WTC11 (cell line): ENCODE measurements around the gene UBN1.

Experiments used
- ATF1 ChIP-seq: sonication (generic); formaldehyde crosslinking; IDR thresholded peaks from 2 replicates; pipeline ENCODE4 v1.8.1; 2023; ENCODE audit warnings: mild to moderate bottlenecking, moderate library complexity, missing genetic modification reagents
- ATF2 ChIP-seq: sonication (generic); formaldehyde crosslinking; IDR thresholded peaks from 2 replicates; pipeline ENCODE4 v1.8.1; 2022; ENCODE audit warnings: low read depth, missing genetic modification reagents, borderline replicate concordance
- CTCF ChIP-seq: fragments of 200-600 bp; IDR thresholded peaks from 2 replicates; pipeline ENCODE4 v1.8.0; 2022; ENCODE audit warnings: antibody characterized with exemption
- E2F4 ChIP-seq: sonication (generic); formaldehyde crosslinking; IDR thresholded peaks from 2 replicates; pipeline ENCODE4 v1.8.1; 2022; ENCODE audit warnings: low read depth, mild to moderate bottlenecking, moderate library complexity, missing genetic modification reagents, borderline replicate concordance
- E2F5 ChIP-seq: sonication (generic); formaldehyde crosslinking; IDR thresholded peaks from 2 replicates; pipeline ENCODE4 v1.8.1; 2022; ENCODE audit warnings: mild to moderate bottlenecking, moderate library complexity, missing genetic modification reagents
- JUN ChIP-seq: sonication (generic); formaldehyde crosslinking; IDR thresholded peaks from 2 replicates; pipeline ENCODE4 v1.8.0; 2023; ENCODE audit warnings: mild to moderate bottlenecking, missing genetic modification reagents
- MAX ChIP-seq: sonication (generic); formaldehyde crosslinking; IDR thresholded peaks from 2 replicates; pipeline ENCODE4 v1.8.0; 2022; ENCODE audit warnings: mild to moderate bottlenecking, missing genetic modification reagents
- MXD4 ChIP-seq: fragments of 250-450 bp; sonication (Bioruptor Pico); IDR thresholded peaks from 2 replicates; pipeline ENCODE4 v1.8.0; 2021; ENCODE audit warnings: mild to moderate bottlenecking, moderate library complexity, borderline replicate concordance
- USF2 ChIP-seq: sonication (generic); formaldehyde crosslinking; IDR thresholded peaks from 2 replicates; pipeline ENCODE4 v1.8.1; 2023; ENCODE audit warnings: mild to moderate bottlenecking, missing genetic modification reagents, moderate library complexity
- ZNF416 ChIP-seq: fragments of 250-450 bp; sonication (Bioruptor Pico); IDR thresholded peaks from 2 replicates; pipeline ENCODE4 v1.9.0; 2021; ENCODE audit warnings: mild to moderate bottlenecking, inconsistent platforms

GRCh38 chr16:4897328-4897727 lies 50.0 kb downstream of the UBN1 start:
- no peak for TF ChIP-seq MXD4 (CRISPR knock-in tag)
- no peak for TF ChIP-seq USF2 (CRISPR knock-in tag)
- no peak for TF ChIP-seq CTCF
- no peak for TF ChIP-seq ZNF416 (CRISPR knock-in tag)
- TF ChIP-seq ATF2 (CRISPR knock-in tag) = no peak
- TF ChIP-seq E2F5 (CRISPR knock-in tag) = no peak
- TF ChIP-seq MAX (CRISPR knock-in tag) = no peak
- no peak for TF ChIP-seq ATF1 (CRISPR knock-in tag)
- no peak for TF ChIP-seq E2F4 (CRISPR knock-in tag)
- TF ChIP-seq JUN (CRISPR knock-in tag) = no peak
